Ovary (tissue), 3 donors: ENCODE results near the gene CFLAR.

ENCODE experiments used
- EP300 ChIP-seq: sonication (generic); formaldehyde crosslinking; IDR thresholded peaks from one replicate; pipeline ENCODE4 v1.6.1; 2017; ENCODE audit warnings: antibody characterized with exemption
- POLR2A ChIP-seq: fragments of 450-650 bp; IDR thresholded peaks from one replicate; pipeline ENCODE4 v1.6.1; 2017; ENCODE audit warnings: antibody characterized with exemption, mild to moderate bottlenecking, moderate library complexity
- TF ChIP-seq, protein P1 (sequence below), 3 donors: fragments of 450-650 bp in 2 of 3; fragments of 200-600 bp in 1 of 3; IDR thresholded peaks; one replicate each; pipeline versions ENCODE4 v1.5.1 to v1.8.0; 2016 to 2022; ENCODE audit warnings: antibody characterized with exemption in 3 of 3, mild to moderate bottlenecking in 1 of 3
- donor health status: DM: no; HTN: no; CAD: no.

DNA sequence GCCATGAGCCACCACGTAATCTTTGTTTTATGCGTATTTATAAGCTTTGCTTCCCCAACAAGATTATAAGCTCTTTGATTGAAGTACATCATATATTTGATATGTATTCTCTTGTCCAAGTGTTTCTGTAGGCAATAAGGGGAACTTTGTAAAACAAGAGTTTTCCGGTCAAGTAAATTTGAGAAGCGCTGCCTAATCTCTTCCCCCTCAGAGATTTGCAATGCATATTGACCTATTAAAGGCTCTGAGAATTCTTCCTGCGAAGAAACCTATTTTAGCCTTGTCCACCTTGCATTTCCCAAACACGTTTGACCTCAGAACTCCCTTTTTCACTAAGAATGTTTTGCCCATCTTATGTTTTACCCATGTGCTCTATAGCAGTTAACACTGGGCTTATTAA lies 40.1 kb downstream of the CFLAR start:
- TF ChIP-seq POLR2A (no peak), EP300 (no peak)
- TF ChIP-seq, protein P1, sequence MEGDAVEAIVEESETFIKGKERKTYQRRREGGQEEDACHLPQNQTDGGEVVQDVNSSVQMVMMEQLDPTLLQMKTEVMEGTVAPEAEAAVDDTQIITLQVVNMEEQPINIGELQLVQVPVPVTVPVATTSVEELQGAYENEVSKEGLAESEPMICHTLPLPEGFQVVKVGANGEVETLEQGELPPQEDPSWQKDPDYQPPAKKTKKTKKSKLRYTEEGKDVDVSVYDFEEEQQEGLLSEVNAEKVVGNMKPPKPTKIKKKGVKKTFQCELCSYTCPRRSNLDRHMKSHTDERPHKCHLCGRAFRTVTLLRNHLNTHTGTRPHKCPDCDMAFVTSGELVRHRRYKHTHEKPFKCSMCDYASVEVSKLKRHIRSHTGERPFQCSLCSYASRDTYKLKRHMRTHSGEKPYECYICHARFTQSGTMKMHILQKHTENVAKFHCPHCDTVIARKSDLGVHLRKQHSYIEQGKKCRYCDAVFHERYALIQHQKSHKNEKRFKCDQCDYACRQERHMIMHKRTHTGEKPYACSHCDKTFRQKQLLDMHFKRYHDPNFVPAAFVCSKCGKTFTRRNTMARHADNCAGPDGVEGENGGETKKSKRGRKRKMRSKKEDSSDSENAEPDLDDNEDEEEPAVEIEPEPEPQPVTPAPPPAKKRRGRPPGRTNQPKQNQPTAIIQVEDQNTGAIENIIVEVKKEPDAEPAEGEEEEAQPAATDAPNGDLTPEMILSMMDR (IDR thresholded peaks at IDR 0.05) = no peak
